Esophagus muscularis mucosa (tissue), 3 donors: ENCODE results near the gene RNF130.

Experiments
- POLR2A ChIP-seq: fragments of 450-650 bp; IDR thresholded peaks from one replicate; pipeline ENCODE4 v1.6.1; 2017; ENCODE audit warnings: antibody characterized with exemption, moderate library complexity, mild to moderate bottlenecking, low read depth
- POLR2AphosphoS5 ChIP-seq, 2 donors: sonication (generic); formaldehyde crosslinking; IDR thresholded peaks; one replicate each; pipeline ENCODE4 v1.6.1; 2017; ENCODE audit warnings: antibody characterized with exemption in 2 of 2
- TF ChIP-seq, protein P1 (sequence below), 3 experiments: fragments of 200-600 bp in 2 of 3; fragments of 450-650 bp in 1 of 3; sonication (generic) in 2 of 3; IDR thresholded peaks; one replicate each; pipeline ENCODE4 v1.5.1; 2017 to 2019; ENCODE audit warnings: antibody characterized with exemption in 3 of 3, mild to moderate bottlenecking in 2 of 3, moderate library complexity in 1 of 3

DNA sequence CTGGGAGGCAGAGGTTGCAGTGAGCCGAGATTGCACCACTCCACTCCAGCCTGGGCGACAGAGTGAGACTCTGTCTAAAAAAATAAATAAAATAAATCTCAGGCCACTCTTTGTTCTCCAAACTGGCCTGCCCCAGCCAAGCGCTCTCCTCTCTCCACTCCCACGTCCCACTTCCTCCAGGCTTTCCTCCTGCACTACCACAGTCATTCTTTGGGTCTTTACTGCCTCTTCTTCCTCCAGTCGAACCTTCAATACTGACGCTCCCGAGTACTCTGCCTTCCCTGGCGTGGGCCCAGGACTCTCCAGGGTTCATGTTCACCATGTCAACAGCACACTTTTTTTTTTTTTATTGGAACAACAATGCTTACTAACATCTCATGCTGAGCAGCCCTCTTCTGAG is 23.9 kb downstream of the RNF130 start:
- TF ChIP-seq POLR2AphosphoS5 (IDR thresholded peaks at IDR 0.05) (no peak), POLR2A (no peak)
- TF ChIP-seq, protein P1, sequence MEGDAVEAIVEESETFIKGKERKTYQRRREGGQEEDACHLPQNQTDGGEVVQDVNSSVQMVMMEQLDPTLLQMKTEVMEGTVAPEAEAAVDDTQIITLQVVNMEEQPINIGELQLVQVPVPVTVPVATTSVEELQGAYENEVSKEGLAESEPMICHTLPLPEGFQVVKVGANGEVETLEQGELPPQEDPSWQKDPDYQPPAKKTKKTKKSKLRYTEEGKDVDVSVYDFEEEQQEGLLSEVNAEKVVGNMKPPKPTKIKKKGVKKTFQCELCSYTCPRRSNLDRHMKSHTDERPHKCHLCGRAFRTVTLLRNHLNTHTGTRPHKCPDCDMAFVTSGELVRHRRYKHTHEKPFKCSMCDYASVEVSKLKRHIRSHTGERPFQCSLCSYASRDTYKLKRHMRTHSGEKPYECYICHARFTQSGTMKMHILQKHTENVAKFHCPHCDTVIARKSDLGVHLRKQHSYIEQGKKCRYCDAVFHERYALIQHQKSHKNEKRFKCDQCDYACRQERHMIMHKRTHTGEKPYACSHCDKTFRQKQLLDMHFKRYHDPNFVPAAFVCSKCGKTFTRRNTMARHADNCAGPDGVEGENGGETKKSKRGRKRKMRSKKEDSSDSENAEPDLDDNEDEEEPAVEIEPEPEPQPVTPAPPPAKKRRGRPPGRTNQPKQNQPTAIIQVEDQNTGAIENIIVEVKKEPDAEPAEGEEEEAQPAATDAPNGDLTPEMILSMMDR (IDR thresholded peaks at IDR 0.05): no peak
